Vagina (tissue), 2 donors: ENCODE data around the gene ELAVL2. TPM values are rescaled to one million over a fixed set of nuclear protein-coding genes. Genes with fewer than 3 reads are reported as not detected.

ENCODE experiments used
- DNase-seq, 2 donors: peaks; one replicate each; pipeline ENCODE4 v3.0.0-alpha.2; 2017; ENCODE audit errors: extremely low spot score in 2 of 2
- H3K27ac ChIP-seq: fragments of 200-600 bp; sonication (generic); one replicate; pipeline ENCODE4 v1.5.1; 2019
- H3K27me3 ChIP-seq: fragments of 200-600 bp; sonication (generic); one replicate; pipeline ENCODE4 v1.5.1; 2019
- H3K36me3 ChIP-seq, 2 donors: fragments of 200-600 bp; sonication (generic); one replicate each; pipeline ENCODE4 v1.5.1; 2017 to 2019
- H3K4me1 ChIP-seq: fragments of 200-600 bp; sonication (generic); one replicate; pipeline ENCODE4 v1.5.1; 2019
- H3K4me3 ChIP-seq, 2 donors: fragments of 200-600 bp; sonication (generic); 1 replicate in 1 of 2; 2 replicates in 1 of 2; pipeline ENCODE4 v1.5.1; 2016 to 2019
- H3K9me3 ChIP-seq: fragments of 200-600 bp; sonication (generic); one replicate; pipeline ENCODE4 v1.5.1; 2019
- CTCF ChIP-seq, 3 experiments: fragments of 450-650 bp in 2 of 3; fragments of 200-600 bp in 1 of 3; sonication (generic) in 1 of 3; IDR thresholded peaks; one replicate each; pipeline ENCODE4 v1.5.1; 2017 to 2019; ENCODE audit warnings: antibody characterized with exemption in 3 of 3, mild to moderate bottlenecking in 2 of 3, moderate library complexity in 2 of 3
- POLR2A ChIP-seq, 2 donors: fragments of 450-650 bp; IDR thresholded peaks; one replicate each; pipeline ENCODE4 v1.6.1; 2017; ENCODE audit warnings: antibody characterized with exemption in 2 of 2, mild to moderate bottlenecking in 2 of 2, moderate library complexity in 2 of 2
- POLR2AphosphoS5 ChIP-seq, 2 donors: sonication (generic); formaldehyde crosslinking; IDR thresholded peaks; one replicate each; pipeline ENCODE4 v1.9.0; 2017; ENCODE audit warnings: antibody characterized with exemption in 2 of 2, mild to moderate bottlenecking in 2 of 2, low read depth in 1 of 2; ENCODE audit not compliant: insufficient read depth in 1 of 2
- intact Hi-C: fragments of 100-400 bp; cut with DNase I; formaldehyde crosslinking; loops from one replicate; pipeline ENCODE4 v1.15.1; 2023
- total RNA-seq: library from RNA; depleted of rRNA; stranded (reverse); fragments of >200 nt; gene quantifications from one replicate; pipeline ENCODE4 v1.2.3, GENCODE V29; 2016

ELAVL2 gene
- total RNA-seq, 1 donor from 2014 or later: 2.2 TPM

GRCh38 chr9:23672151-23672550 is 153.9 kb downstream of the ELAVL2 start:
- Histone ChIP-seq H3K27ac (no peak overlapping the region), H3K9me3 (no peaks in the 10 kb centered on the region), H3K4me3 (no peak overlapping the region), H3K27me3 (no peaks in the 10 kb centered on the region), H3K4me1 (no peaks in the 10 kb centered on the region), H3K36me3 (no peaks in the 10 kb centered on the region)
- TF ChIP-seq CTCF (IDR thresholded peaks at IDR 0.05) (no peak), POLR2A (IDR thresholded peaks at IDR 0.05) (no peak)
- no peak for DNase-seq
- intact Hi-C loops: no loop called here

- Histone ChIP-seq H3K27ac (no peak overlapping the region), H3K27me3 (no peaks in the 10 kb centered on the region), H3K4me3 (no peak overlapping the region), H3K36me3 (no peaks in the 10 kb centered on the region), H3K4me1 (no peaks in the 10 kb centered on the region), H3K9me3 (no peaks in the 10 kb centered on the region)
- no peak for TF ChIP-seq CTCF (IDR thresholded peaks at IDR 0.05)
- TF ChIP-seq POLR2AphosphoS5 (IDR thresholded peaks at IDR 0.05; ENCODE audit: insufficient read depth in 1 of 2, low read depth in 1 of 2): no peak
- no peak for TF ChIP-seq POLR2A (IDR thresholded peaks at IDR 0.05)
- intact Hi-C loops: no loop called here
- DNase-seq: no peak
These were observed 156.3 kb downstream of the ELAVL2 start for GRCh38 chr9:23669776-23670175.

- no peak overlapping the region for H3K4me3 ChIP-seq
- H3K27ac ChIP-seq: no peak overlapping the region
- H3K4me1 ChIP-seq: peaks cover 8% of the 10 kb centered on the region
- TF ChIP-seq CTCF (IDR thresholded peaks at IDR 0.05): no peak
- no peak for TF ChIP-seq POLR2AphosphoS5 (IDR thresholded peaks at IDR 0.05; ENCODE audit: insufficient read depth in 1 of 2, low read depth in 1 of 2)
- no peak for TF ChIP-seq POLR2A (IDR thresholded peaks at IDR 0.05)
- no peak for DNase-seq
- intact Hi-C loops: no loop called here
- no peaks in the 10 kb centered on the region for H3K9me3 ChIP-seq
- no peaks in the 10 kb centered on the region for H3K36me3 ChIP-seq
- H3K27me3 ChIP-seq: no peaks in the 10 kb centered on the region
These were observed 160.4 kb downstream of the ELAVL2 start for GRCh38 chr9:23665635-23666034.

GRCh38 chr9:23665051-23665450 is 161.0 kb downstream of the ELAVL2 start:
- H3K27me3 ChIP-seq: no peaks in the 10 kb centered on the region
- DNase-seq: no peak
- intact Hi-C loops: no loop called here
- peaks cover 8% of the 10 kb centered on the region for H3K4me1 ChIP-seq
- no peak for TF ChIP-seq POLR2AphosphoS5 (IDR thresholded peaks at IDR 0.05; ENCODE audit: insufficient read depth in 1 of 2, low read depth in 1 of 2)
- TF ChIP-seq POLR2A (IDR thresholded peaks at IDR 0.05): no peak
- no peak for TF ChIP-seq CTCF (IDR thresholded peaks at IDR 0.05)
- no peaks in the 10 kb centered on the region for H3K36me3 ChIP-seq
- no peaks in the 10 kb centered on the region for H3K9me3 ChIP-seq
- no peak overlapping the region for H3K4me3 ChIP-seq
- no peak overlapping the region for H3K27ac ChIP-seq

GRCh38 chr9:23663946-23664345 is 162.1 kb downstream of the ELAVL2 start:
- H3K27ac ChIP-seq: no peak overlapping the region
- intact Hi-C loops: no loop called here
- TF ChIP-seq CTCF (IDR thresholded peaks at IDR 0.05) (no peak), POLR2AphosphoS5 (IDR thresholded peaks at IDR 0.05; ENCODE audit: insufficient read depth in 1 of 2, low read depth in 1 of 2) (no peak), POLR2A (IDR thresholded peaks at IDR 0.05) (no peak)

More at GRCh38 chr9:23663946-23664345, 162.1 kb downstream of the ELAVL2 start:
- Histone ChIP-seq H3K4me3 (no peak overlapping the region), H3K27me3 (no peaks in the 10 kb centered on the region), H3K36me3 (no peaks in the 10 kb centered on the region), H3K4me1 (peaks cover 8% of the 10 kb centered on the region), H3K9me3 (no peaks in the 10 kb centered on the region)
- DNase-seq: no peak
